Glutamatergic neuron (in vitro differentiated cells): Measurements from ENCODE around the gene FAM20C. TPM values are rescaled to one million over a fixed set of nuclear protein-coding genes. Genes with fewer than 3 reads are reported as not detected.
A peak's percentile ranks its signal among the peaks of the same experiment; 100 is the strongest.

Experiments used
- DNase-seq: peaks from one replicate; pipeline ENCODE4 v3.0.0; 2022
- H3K27ac Mint-ChIP-seq: one replicate; pipeline ENCODE4 v1.8.0; 2020; ENCODE audit warnings: mild to moderate bottlenecking, mixed read lengths, inconsistent platforms; ENCODE audit not compliant: unreplicated experiment
- H3K27me3 Mint-ChIP-seq: one replicate; pipeline ENCODE4 v1.8.0; 2020; ENCODE audit warnings: mild to moderate bottlenecking, moderate library complexity, mixed read lengths, inconsistent platforms; ENCODE audit not compliant: unreplicated experiment
- H3K36me3 Mint-ChIP-seq: one replicate; pipeline ENCODE4 v1.8.0; 2020; ENCODE audit warnings: mild to moderate bottlenecking, mixed read lengths, inconsistent platforms; ENCODE audit not compliant: unreplicated experiment
- H3K4me1 Mint-ChIP-seq: one replicate; pipeline ENCODE4 v1.8.0; 2020; ENCODE audit warnings: mild to moderate bottlenecking, low read depth, mixed read lengths, inconsistent platforms; ENCODE audit not compliant: unreplicated experiment
- H3K4me3 Mint-ChIP-seq: one replicate; pipeline ENCODE4 v1.8.0; 2020; ENCODE audit warnings: mild to moderate bottlenecking, mixed read lengths, inconsistent platforms; ENCODE audit not compliant: unreplicated experiment
- H3K9me3 Mint-ChIP-seq: one replicate; pipeline ENCODE4 v1.8.0; 2020; ENCODE audit warnings: mild to moderate bottlenecking, moderate library complexity, mixed read lengths, inconsistent platforms; ENCODE audit not compliant: unreplicated experiment
- CTCF ChIP-seq: fragments of 200-600 bp; sonication (generic); IDR thresholded peaks from one replicate; pipeline ENCODE4 v1.5.0; 2021; ENCODE audit not compliant: partially characterized antibody, unreplicated experiment
- total RNA-seq: library from RNA; stranded (reverse); fragmentation: NEBNext Ultra II Directional; extraction: Animal tissue kit (Norgen Biotek cat#: 25700); gene quantifications from one replicate; pipeline ENCODE4 v1.2.1, GENCODE V29; 2021; ENCODE audit not compliant: unreplicated experiment

Gene FAM20C
- total RNA-seq, 1 donor from 2014 or later = 199 TPM

- no peak for TF ChIP-seq CTCF
- Mint-ChIP-seq H3K4me3 (no peak overlapping the region), H3K27ac (peak overlapping the region; percentile 17), H3K36me3 (peaks cover 26% of the 10 kb centered on the region), H3K9me3 (peaks cover 22% of the 10 kb centered on the region), H3K27me3 (peaks cover 10% of the 10 kb centered on the region), H3K4me1 (peaks cover 8% of the 10 kb centered on the region)
- DNase-seq = no peak
These were observed 58.6 kb downstream of the FAM20C start for GRCh38 chr7:251005-251404.

GRCh38 chr7:251446-252175 lies 59.2 kb downstream of the FAM20C start:
- H3K27ac Mint-ChIP-seq = no peak overlapping the region
- peaks cover 4% of the 10 kb centered on the region for H3K4me1 Mint-ChIP-seq
- DNase-seq = no peak
- peaks cover 24% of the 10 kb centered on the region for H3K9me3 Mint-ChIP-seq
- peaks cover 26% of the 10 kb centered on the region for H3K36me3 Mint-ChIP-seq
- TF ChIP-seq CTCF = no peak
- no peak overlapping the region for H3K4me3 Mint-ChIP-seq
- H3K27me3 Mint-ChIP-seq = peaks cover 10% of the 10 kb centered on the region

GRCh38 chr7:252216-252965 lies 60.0 kb downstream of the FAM20C start:
- H3K27me3 Mint-ChIP-seq = peaks cover 12% of the 10 kb centered on the region

GRCh38 chr7:252981-253380 lies 60.6 kb downstream of the FAM20C start:
- Mint-ChIP-seq H3K4me1 (peaks cover 2% of the 10 kb centered on the region), H3K36me3 (peaks cover 26% of the 10 kb centered on the region), H3K27me3 (peaks cover 12% of the 10 kb centered on the region), H3K27ac (no peak overlapping the region), H3K4me3 (no peak overlapping the region), H3K9me3 (peaks cover 27% of the 10 kb centered on the region)
- DNase-seq = no peak
- no peak for TF ChIP-seq CTCF

More at GRCh38 chr7:252216-252965, 60.0 kb downstream of the FAM20C start:
- Mint-ChIP-seq H3K4me1 (peaks cover 2% of the 10 kb centered on the region), H3K27ac (no peak overlapping the region), H3K4me3 (no peak overlapping the region), H3K36me3 (peaks cover 26% of the 10 kb centered on the region), H3K9me3 (peaks cover 27% of the 10 kb centered on the region)
- no peak for DNase-seq
- TF ChIP-seq CTCF = no peak
